OCI-LY3 (cell line): ENCODE measurements around the gene SERTAD1.

Experiments
- H2AFZ ChIP-seq: fragments of 200-600, 300-600 bp; shearing (Covaris generic); 2 replicates; pipeline ENCODE4 v1.6.0; 2014; ENCODE audit warnings: antibody characterized with exemption, low read depth, low read length
- H3K27ac ChIP-seq: fragments of 200-600, 300-600 bp; sonication (generic); 2 replicates; pipeline ENCODE4 v1.5.1; 2014; ENCODE audit warnings: mild to moderate bottlenecking, low read length, moderate library complexity, mixed read lengths
- H3K27me3 ChIP-seq: fragments of 200-600, 300-600 bp; sonication (generic); 2 replicates; pipeline ENCODE4 v1.6.1; 2014; ENCODE audit warnings: low read depth, low read length, mixed read lengths
- H3K36me3 ChIP-seq: fragments of 200-600, 300-600 bp; sonication (generic); replicated peaks from 2 replicates; pipeline ENCODE3; 2014; ENCODE audit warnings: low read depth, low read length, mixed read lengths
- H3K4me1 ChIP-seq: fragments of 300-600, 200-600 bp; sonication (generic); 2 replicates; pipeline ENCODE4 v1.6.1; 2014; ENCODE audit warnings: low read length, mixed read lengths
- H3K4me2 ChIP-seq: fragments of 200-600, 300-600 bp; sonication (generic); 2 replicates; pipeline ENCODE4 v1.6.1; 2014; ENCODE audit warnings: low read length, mixed read lengths
- H3K4me3 ChIP-seq: fragments of 300-600, 200-600 bp; sonication (generic); 2 replicates; pipeline ENCODE4 v1.5.1; 2014; ENCODE audit warnings: antibody characterized with exemption, mild to moderate bottlenecking, low read length, moderate library complexity
- H3K79me2 ChIP-seq: fragments of 300-600, 200-600 bp; shearing (Covaris generic); 2 replicates; pipeline ENCODE4 v1.6.1; 2014; ENCODE audit warnings: mild to moderate bottlenecking, low read length, mixed read lengths
- H3K9ac ChIP-seq: fragments of 300-600, 200-600 bp; shearing (Covaris generic); 2 replicates; pipeline ENCODE4 v1.6.0; 2014; ENCODE audit warnings: mild to moderate bottlenecking, low read length, moderate library complexity
- H3K9me3 ChIP-seq: fragments of 200-600, 300-600 bp; shearing (Covaris generic); 2 replicates; pipeline ENCODE4 v1.6.1; 2014; ENCODE audit warnings: low read length, mixed read lengths; ENCODE audit not compliant: insufficient read depth
- H4K20me1 ChIP-seq: fragments of 200-600, 300-600 bp; sonication (generic); 2 replicates; pipeline ENCODE4 v1.6.1; 2016; ENCODE audit warnings: low read length, mixed read lengths; ENCODE audit not compliant: insufficient read depth
- CTCF ChIP-seq: fragments of 200-600, 300-600 bp; sonication (generic); IDR thresholded peaks from 2 replicates; pipeline ENCODE4 v1.5.1; 2014; ENCODE audit warnings: antibody characterized with exemption, low read length, low read depth
- EZH2phosphoT487 ChIP-seq: fragments of 200-600 bp; shearing (Covaris generic); IDR thresholded peaks from 2 replicates; pipeline ENCODE4 v1.6.1; 2018; ENCODE audit warnings: antibody characterized with exemption, mixed run types, low read depth

Gene SERTAD1

DNA sequence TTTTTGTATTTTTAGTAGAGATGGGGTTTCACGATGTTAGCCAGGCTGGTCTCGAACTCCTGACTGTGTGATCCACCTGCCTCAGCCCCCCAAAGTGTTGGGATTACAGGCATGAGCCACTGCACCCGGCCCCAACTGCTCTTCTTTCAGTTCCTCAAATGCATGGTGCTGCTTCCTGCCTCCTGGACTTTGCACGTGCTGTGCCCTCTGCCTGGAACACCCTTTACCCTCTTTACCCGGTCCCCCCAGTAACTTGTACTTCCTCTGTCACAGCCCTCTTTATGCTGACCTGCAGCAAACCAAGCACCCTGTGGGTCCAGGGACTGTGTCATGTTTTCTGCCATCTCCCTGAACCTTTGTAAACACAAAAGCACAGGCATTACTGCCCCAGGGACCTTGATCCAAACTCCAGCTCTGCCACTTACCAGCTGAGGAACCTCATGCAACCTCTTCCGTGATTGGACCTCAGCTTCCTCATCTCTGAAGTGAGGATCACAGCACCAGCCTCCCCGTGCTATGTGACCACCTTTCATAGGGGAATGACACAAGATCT is 36.0 kb upstream of the SERTAD1 start:
- no peak overlapping the region for H2AFZ ChIP-seq
- H3K4me3 ChIP-seq, result 0 out of 2 replicates have a peak overlapping the region, but pooled peaks have one; percentile 2
- H3K27ac ChIP-seq, result peak overlapping the region; percentile 18
- no peaks in the 10 kb centered on the region for H3K79me2 ChIP-seq
- H4K20me1 ChIP-seq, result no peaks in the 10 kb centered on the region
- TF ChIP-seq EZH2phosphoT487 (no peak), CTCF (no peak)
- peaks cover 33% of the 10 kb centered on the region for H3K4me1 ChIP-seq
- H3K4me2 ChIP-seq, result peak overlapping the region; percentile 46
- no peaks in the 10 kb centered on the region for H3K9me3 ChIP-seq
- no peak overlapping the region; the same call in 1 of the 2 replicates for H3K9ac ChIP-seq
- H3K36me3 ChIP-seq, result peaks cover 4% of the 10 kb centered on the region
- no peaks in the 10 kb centered on the region for H3K27me3 ChIP-seq

GRCh38 chr19:40460185-40460584 is 34.4 kb upstream of the SERTAD1 start:
- Histone ChIP-seq H3K36me3 (peaks cover 4% of the 10 kb centered on the region), H3K9ac (no peak overlapping the region), H3K27ac (no peak overlapping the region), H3K4me3 (no peak overlapping the region), H3K9me3 (no peaks in the 10 kb centered on the region), H3K79me2 (no peaks in the 10 kb centered on the region), H3K4me2 (no peak overlapping the region), H3K4me1 (peaks cover 27% of the 10 kb centered on the region), H3K27me3 (no peaks in the 10 kb centered on the region), H2AFZ (no peak overlapping the region), H4K20me1 (no peaks in the 10 kb centered on the region)
- TF ChIP-seq CTCF (no peak), EZH2phosphoT487 (no peak)

DNA sequence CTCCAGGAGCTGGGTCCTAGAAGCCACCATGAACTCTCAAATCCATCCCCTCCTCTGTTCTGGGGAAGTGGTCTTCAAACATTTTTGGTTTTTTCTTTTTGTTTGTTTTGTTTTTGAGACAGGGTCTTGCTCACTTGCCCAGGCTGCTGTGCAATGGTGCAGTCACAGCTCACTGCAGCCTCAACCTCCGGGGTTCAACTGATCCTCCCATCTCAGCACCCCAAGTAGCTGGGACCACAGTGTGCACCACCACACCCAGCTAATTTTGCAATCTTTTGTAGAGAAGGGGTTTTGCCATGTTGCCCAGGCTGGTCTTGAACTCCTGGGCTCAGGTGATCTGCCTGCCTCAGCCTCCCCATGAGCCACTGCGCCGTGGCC is 32.8 kb upstream of the SERTAD1 start:
- Histone ChIP-seq H3K9ac (no peak overlapping the region), H3K4me1 (peaks cover 18% of the 10 kb centered on the region), H3K27me3 (no peaks in the 10 kb centered on the region), H3K4me3 (no peak overlapping the region), H4K20me1 (no peaks in the 10 kb centered on the region), H3K36me3 (peaks cover 4% of the 10 kb centered on the region), H3K4me2 (no peak overlapping the region), H3K27ac (no peak overlapping the region), H2AFZ (no peak overlapping the region), H3K79me2 (no peaks in the 10 kb centered on the region), H3K9me3 (no peaks in the 10 kb centered on the region)
- TF ChIP-seq EZH2phosphoT487 (no peak), CTCF (no peak)

DNA sequence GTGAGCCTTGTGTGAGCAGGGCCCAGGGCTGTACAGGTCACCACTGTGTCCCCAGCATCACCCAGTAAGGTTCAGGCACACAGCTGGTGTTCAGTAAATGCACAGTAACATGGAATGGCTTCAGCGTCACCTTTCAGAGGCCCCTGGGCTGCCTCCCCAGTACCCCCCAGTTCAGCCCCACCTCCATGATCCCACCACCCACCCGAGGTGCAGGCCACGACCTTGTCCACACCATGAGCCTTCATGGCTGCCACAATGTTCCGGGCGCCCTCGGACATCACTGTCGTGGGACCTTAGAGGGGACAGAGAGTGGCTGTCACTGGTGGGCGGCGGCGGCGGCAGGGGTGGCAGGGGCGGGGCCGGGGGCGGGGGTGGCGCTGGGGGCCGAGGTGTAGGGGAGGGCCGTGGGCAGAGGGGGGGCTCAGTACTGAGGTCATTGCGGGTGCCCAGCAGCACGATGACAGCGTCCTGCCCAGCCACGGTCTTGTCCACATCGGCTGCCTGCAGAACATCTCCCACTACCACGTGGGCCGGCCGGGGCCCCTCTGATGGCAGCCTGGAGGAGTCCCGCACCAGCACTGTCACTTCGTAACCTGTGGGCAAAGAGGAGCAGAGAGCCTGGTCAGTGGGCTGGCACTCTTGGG is 32.3 kb upstream of the SERTAD1 start:
- H3K4me2 ChIP-seq, result no peak overlapping the region
- H3K9ac ChIP-seq, result no peak overlapping the region
- no peak overlapping the region for H3K27ac ChIP-seq
- no peak for TF ChIP-seq EZH2phosphoT487
- TF ChIP-seq CTCF, result no peak
- no peaks in the 10 kb centered on the region for H4K20me1 ChIP-seq
- H2AFZ ChIP-seq, result no peak overlapping the region
- H3K36me3 ChIP-seq, result peaks cover 4% of the 10 kb centered on the region
- peaks cover 15% of the 10 kb centered on the region for H3K4me1 ChIP-seq
- H3K79me2 ChIP-seq, result no peaks in the 10 kb centered on the region
- H3K27me3 ChIP-seq, result no peaks in the 10 kb centered on the region
- H3K4me3 ChIP-seq, result no peak overlapping the region
- H3K9me3 ChIP-seq, result no peaks in the 10 kb centered on the region
